ENCODE data around the gene STKLD1.

STKLD1 gene

DNA sequence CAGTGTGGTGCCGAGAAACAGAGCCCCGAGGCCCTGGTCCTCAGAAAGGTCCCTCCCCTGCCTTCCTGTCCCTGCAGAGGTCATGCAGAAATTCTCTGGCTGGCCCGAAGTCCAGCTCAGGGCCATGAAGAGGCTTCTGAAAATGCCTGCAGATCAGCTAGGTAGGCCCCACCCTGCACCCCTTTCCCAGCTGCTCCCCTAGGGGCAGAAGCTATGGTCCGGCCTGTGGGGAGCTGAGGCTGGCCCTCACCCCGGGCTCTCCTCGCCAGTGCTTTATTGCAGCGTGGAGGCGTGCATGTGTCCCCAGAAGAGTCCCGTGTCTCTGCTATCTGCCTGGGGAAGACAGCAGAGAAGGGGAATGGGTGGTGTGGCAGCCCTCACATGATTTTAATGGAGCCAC is 21.7 kb downstream of the STKLD1 start (continued):
- TF ChIP-seq, protein P1, sequence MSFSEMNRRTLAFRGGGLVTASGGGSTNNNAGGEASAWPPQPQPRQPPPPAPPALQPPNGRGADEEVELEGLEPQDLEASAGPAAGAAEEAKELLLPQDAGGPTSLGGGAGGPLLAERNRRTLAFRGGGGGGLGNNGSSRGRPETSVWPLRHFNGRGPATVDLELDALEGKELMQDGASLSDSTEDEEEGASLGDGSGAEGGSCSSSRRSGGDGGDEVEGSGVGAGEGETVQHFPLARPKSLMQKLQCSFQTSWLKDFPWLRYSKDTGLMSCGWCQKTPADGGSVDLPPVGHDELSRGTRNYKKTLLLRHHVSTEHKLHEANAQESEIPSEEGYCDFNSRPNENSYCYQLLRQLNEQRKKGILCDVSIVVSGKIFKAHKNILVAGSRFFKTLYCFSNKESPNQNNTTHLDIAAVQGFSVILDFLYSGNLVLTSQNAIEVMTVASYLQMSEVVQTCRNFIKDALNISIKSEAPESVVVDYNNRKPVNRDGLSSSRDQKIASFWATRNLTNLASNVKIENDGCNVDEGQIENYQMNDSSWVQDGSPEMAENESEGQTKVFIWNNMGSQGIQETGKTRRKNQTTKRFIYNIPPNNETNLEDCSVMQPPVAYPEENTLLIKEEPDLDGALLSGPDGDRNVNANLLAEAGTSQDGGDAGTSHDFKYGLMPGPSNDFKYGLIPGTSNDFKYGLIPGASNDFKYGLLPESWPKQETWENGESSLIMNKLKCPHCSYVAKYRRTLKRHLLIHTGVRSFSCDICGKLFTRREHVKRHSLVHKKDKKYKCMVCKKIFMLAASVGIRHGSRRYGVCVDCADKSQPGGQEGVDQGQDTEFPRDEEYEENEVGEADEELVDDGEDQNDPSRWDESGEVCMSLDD (tag by site-specific recombination; IDR thresholded peaks at IDR 0.05), result no peak
- TF ChIP-seq, protein P2, sequence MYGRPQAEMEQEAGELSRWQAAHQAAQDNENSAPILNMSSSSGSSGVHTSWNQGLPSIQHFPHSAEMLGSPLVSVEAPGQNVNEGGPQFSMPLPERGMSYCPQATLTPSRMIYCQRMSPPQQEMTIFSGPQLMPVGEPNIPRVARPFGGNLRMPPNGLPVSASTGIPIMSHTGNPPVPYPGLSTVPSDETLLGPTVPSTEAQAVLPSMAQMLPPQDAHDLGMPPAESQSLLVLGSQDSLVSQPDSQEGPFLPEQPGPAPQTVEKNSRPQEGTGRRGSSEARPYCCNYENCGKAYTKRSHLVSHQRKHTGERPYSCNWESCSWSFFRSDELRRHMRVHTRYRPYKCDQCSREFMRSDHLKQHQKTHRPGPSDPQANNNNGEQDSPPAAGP (tag by site-specific recombination; IDR thresholded peaks at IDR 0.05), result no peak
- TF ChIP-seq ZNF571 (tag by site-specific recombination; IDR thresholded peaks at IDR 0.05), result no peak
- TF ChIP-seq ZNF654 (tag by site-specific recombination; IDR thresholded peaks at IDR 0.05; ENCODE audit: low read depth), result no peak
- TF ChIP-seq ZBTB8A (tag by site-specific recombination; IDR thresholded peaks at IDR 0.05), result no peak
- TF ChIP-seq ZSCAN23 (tag by site-specific recombination; IDR thresholded peaks at IDR 0.05), result no peak

DNA sequence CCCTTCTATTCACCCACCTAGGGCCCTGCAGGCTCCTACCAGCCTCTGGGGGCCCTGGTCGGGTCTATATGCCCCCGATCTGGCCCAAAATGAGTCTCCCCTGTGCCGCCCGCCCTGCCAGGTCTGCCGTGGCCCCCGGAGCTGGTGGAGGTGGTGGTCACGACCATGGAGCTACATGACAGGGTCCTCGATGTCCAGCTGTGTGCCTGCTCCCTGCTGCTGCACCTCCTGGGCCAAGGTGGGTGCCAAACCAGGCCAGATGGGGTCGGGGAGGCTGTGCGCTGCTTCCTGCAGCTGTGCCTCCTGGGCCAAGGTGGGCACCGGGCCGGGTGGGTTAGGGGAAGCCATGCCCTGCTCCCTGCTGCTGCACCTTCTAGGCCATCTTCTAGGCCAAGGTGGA is 24.1 kb downstream of the STKLD1 start:
- H3K36me3 ChIP-seq (ENCODE audit: control insufficient read depth in 2 of 2, insufficient read depth in 1 of 2, low read length in 2 of 2), result peaks cover 0 to 36% of the 10 kb centered on the region in 2 experiments; a peak in 1 of 3 replicates
- H3K27ac ChIP-seq (ENCODE audit: extremely low read depth, low read depth, low read length), result no peak overlapping the region
- POLR2A ChIA-PET, result interaction anchor here (0.6 to 1.4 kb wide), 4 partner anchors 52 to 388 kb away, joined by 4 to 5 read pairs (median 4); partner anchors contain the start of genes MED22 and RPL7A
- H3K4me1 ChIP-seq (ENCODE audit: control insufficient read depth, insufficient read depth, low read length), result no peaks in the 10 kb centered on the region
- no peak for TF ChIP-seq ZNF311 (tag by site-specific recombination; IDR thresholded peaks at IDR 0.05; ENCODE audit: borderline replicate concordance)
- TF ChIP-seq ZNF223 (tag by site-specific recombination; IDR thresholded peaks at IDR 0.05), result no peak
- TF ChIP-seq KLF1 (tag by site-specific recombination; IDR thresholded peaks at IDR 0.05), result no peak
- TF ChIP-seq, protein P3, sequence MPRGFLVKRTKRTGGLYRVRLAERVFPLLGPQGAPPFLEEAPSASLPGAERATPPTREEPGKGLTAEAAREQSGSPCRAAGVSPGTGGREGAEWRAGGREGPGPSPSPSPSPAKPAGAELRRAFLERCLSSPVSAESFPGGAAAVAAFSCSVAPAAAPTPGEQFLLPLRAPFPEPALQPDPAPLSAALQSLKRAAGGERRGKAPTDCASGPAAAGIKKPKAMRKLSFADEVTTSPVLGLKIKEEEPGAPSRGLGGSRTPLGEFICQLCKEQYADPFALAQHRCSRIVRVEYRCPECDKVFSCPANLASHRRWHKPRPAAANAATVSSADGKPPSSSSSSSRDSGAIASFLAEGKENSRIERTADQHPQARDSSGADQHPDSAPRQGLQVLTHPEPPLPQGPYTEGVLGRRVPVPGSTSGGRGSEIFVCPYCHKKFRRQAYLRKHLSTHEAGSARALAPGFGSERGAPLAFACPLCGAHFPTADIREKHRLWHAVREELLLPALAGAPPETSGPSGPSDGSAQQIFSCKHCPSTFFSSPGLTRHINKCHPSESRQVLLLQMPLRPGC (tag by site-specific recombination; IDR thresholded peaks at IDR 0.05), result no peak
- TF ChIP-seq, protein P2 (tag by site-specific recombination; IDR thresholded peaks at IDR 0.05), result no peak
- TF ChIP-seq ZNF324 (tag by site-specific recombination; IDR thresholded peaks at IDR 0.05), result no peak
- TF ChIP-seq ZNF654 (tag by site-specific recombination; IDR thresholded peaks at IDR 0.05; ENCODE audit: low read depth), result no peak
- no peak for TF ChIP-seq ZNF677 (tag by site-specific recombination; IDR thresholded peaks at IDR 0.05)
- TF ChIP-seq ZNF837 (tag by site-specific recombination; IDR thresholded peaks at IDR 0.05), result no peak
- TF ChIP-seq, protein P4, sequence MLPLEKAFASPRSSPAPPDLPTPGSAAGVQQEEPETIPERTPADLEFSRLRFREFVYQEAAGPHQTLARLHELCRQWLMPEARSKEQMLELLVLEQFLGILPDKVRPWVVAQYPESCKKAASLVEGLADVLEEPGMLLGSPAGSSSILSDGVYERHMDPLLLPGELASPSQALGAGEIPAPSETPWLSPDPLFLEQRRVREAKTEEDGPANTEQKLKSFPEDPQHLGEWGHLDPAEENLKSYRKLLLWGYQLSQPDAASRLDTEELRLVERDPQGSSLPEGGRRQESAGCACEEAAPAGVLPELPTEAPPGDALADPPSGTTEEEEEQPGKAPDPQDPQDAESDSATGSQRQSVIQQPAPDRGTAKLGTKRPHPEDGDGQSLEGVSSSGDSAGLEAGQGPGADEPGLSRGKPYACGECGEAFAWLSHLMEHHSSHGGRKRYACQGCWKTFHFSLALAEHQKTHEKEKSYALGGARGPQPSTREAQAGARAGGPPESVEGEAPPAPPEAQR (tag by site-specific recombination; IDR thresholded peaks at IDR 0.05), result no peak
- no peak for TF ChIP-seq ZNF521 (tag by site-specific recombination; IDR thresholded peaks at IDR 0.05)
- TF ChIP-seq ZNF354C (tag by site-specific recombination; IDR thresholded peaks at IDR 0.05; ENCODE audit: borderline replicate concordance, low read depth), result no peak
- CTCF ChIA-PET, result interaction anchor here (0.6 to 1.5 kb wide), 5 partner anchors 10 to 593 kb away, joined by 3 to 6 read pairs (median 4); no protein-coding TSS in a partner anchor
- H3K9me3 ChIP-seq (ENCODE audit: control insufficient read depth, insufficient read depth, low read depth, low read length), result no peaks in the 10 kb centered on the region
- no peak overlapping the region for H3K4me3 ChIP-seq (ENCODE audit: low read depth, low read length)
